Ecto neural progenitor cell (in vitro differentiated cells): ENCODE results near the gene SLC27A5.
"Not testable (repeated sequence)": the region's sequence is repeated elsewhere in the genome, so short reads cannot be mapped to it uniquely, and the experiment has no call there.

Experiments used
- DNase-seq: peaks from one replicate; pipeline ENCODE4 v3.0.0-alpha.2; 2018; ENCODE audit warnings: low spot score

SLC27A5 gene

GRCh38 chr19:58522709-58523108, 10.9 kb upstream of the SLC27A5 start:
- DNase-seq = no peak

GRCh38 chr19:58521651-58522050, 9.9 kb upstream of the SLC27A5 start:
- DNase-seq = no peak

- DNase-seq = no peak
These were observed 8.4 kb upstream of the SLC27A5 start for GRCh38 chr19:58520257-58520599.

- peak; percentile 96 for DNase-seq
These were observed 7.8 kb upstream of the SLC27A5 start, which contains the start of gene ZBTB45 for GRCh38 chr19:58519355-58520256. ZBTB45 (minus strand) TSS chr19:58519810; CDS start chr19:58517673, 2,137 bp downstream.

- peak; percentile 80 for DNase-seq
These were observed 7.2 kb upstream of the SLC27A5 start for GRCh38 chr19:58519087-58519354.

- no peak for DNase-seq
These were observed 6.7 kb upstream of the SLC27A5 start for GRCh38 chr19:58518256-58519086.

GRCh38 chr19:58516964-58517833, 5.4 kb upstream of the SLC27A5 start:
- DNase-seq = no peak

GRCh38 chr19:58516246-58516836, 4.5 kb upstream of the SLC27A5 start:
- no peak for DNase-seq

DNA sequence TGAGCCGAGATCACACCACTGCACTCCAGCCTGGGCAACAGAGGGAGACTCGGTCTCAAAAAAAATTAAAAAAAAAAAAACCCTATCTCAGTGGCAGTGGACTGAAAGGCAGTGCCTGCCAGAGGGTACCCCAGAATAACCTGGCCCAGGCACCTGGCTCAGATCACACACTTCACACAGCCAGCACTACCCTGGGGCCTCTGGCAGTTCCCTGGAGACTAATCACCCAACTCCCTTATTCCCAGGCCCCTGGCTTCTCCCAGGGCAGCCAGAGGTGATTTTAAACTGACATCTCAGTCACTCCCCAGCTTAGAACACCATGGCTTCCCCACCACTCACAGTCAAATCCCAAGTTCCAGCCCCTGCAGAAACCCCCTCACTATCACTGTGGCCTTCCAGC, 3.5 kb upstream of the SLC27A5 start:
- no peak for DNase-seq

DNA sequence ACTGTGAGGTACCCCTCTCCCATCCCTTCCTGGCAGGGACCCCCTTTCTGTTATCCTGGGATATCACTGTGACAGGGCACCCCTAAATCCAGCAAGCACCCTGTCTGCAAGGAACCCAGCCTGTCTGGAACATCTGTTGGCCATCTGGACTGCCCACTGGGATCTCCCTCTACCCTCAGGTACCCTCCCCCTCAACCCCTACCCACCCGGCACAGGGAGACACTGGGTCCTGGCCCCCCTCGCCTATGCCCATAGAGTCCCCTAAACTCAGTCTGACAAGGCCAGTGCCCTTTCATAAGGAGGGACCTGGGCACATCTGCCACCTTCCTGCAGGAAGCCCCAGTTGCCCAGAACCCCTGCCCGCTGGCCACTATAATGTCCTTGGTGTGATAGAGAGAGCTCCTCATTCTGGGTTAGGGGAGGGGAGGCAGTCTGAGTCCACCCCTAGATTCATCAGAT, 2.8 kb upstream of the SLC27A5 start:
- no peak for DNase-seq

GRCh38 chr19:58513694-58514563, 2.1 kb upstream of the SLC27A5 start:
- peak; percentile 95 for DNase-seq

GRCh38 chr19:58513213-58513693, 1.5 kb upstream of the SLC27A5 start:
- DNase-seq = no peak

DNA sequence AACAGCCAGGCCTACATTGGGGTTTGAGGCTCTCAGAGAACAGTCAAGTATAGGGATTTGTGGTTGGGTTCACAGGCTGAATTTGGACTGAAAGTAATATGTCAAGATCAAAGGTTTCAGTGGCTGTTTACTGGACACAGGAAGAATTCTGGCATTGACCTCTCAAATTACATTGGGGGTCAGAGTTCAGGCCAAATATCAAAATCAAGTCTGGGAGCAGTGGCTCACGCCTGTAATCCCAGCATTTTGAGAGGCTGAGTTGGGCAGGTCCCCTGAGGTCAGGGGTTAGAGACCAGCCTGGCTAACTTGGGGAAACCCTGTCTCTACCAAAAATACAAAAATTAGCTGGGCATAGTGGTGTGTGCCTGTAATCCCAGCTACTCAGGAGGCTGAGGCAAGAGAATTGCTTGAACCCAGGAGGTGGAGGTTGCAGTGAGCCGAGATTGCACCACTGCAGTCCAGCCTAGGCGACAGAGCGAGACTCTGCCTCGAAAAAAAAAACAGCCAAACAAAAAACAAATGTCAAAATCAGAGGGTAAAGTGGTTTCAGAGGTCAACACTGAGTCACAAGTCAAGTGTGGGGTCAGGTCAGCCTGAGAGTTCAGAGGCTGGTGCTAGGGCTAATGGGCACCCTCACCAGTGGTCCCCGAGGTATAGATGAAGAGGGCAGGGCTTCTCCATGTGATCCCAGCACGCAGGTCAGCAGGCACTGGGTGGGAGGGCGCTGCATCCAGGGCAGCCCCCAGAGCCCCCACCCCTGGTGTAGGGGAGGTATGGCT, 1.5 kb downstream of the SLC27A5 start:
- DNase-seq = no peak

DNA sequence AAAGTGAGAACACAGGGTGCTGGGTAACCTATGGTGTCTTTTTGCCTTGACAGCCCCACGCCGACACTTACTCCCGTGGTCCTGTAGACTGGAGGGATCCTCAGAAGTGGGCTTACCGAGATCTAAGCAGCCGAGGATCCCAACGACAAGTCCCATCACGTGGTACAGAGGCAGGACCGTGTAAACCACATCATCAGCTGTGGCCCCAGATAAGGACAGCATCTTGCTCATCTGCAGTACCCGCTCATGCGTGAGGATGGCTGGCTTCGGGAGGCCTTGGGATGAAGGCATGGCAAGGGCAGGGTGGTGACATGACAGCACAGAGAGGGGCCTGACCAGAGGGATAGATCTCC, 2.1 kb downstream of the SLC27A5 start:
- DNase-seq = no peak

DNA sequence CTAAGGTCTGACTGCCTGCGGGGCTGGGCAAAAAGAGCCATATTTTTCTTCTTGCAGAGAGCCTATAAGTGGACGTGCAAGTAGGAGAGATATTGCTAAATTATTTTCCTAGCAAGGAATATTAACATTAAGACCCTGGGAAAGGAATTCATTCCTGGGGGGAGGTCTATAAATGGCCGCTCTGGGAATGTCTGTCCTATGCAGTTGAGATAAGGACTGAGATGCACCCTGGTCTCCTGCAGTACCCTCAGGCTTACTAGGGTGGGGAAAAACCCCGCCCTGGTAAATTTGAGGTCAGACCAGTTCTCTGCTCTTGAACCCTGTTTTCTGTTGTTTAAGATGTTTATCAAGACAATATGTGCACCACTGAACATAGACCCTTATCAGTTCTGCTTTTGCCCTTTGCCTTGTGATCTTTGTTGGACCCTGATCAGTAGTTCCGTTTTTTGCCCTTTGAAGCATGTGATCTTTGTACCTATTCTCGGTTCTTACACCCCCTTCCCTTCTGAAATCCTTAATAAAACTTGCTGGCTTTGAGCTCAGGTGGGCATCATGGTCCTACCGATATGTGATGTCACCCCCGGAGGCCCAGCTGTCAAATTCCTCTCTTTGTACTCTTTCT, 4.1 kb downstream of the SLC27A5 start:
- DNase-seq = not testable (repeated sequence)

GRCh38 chr19:58500242-58500641, 11.6 kb downstream of the SLC27A5 start:
- DNase-seq = peak; percentile 43

DNA sequence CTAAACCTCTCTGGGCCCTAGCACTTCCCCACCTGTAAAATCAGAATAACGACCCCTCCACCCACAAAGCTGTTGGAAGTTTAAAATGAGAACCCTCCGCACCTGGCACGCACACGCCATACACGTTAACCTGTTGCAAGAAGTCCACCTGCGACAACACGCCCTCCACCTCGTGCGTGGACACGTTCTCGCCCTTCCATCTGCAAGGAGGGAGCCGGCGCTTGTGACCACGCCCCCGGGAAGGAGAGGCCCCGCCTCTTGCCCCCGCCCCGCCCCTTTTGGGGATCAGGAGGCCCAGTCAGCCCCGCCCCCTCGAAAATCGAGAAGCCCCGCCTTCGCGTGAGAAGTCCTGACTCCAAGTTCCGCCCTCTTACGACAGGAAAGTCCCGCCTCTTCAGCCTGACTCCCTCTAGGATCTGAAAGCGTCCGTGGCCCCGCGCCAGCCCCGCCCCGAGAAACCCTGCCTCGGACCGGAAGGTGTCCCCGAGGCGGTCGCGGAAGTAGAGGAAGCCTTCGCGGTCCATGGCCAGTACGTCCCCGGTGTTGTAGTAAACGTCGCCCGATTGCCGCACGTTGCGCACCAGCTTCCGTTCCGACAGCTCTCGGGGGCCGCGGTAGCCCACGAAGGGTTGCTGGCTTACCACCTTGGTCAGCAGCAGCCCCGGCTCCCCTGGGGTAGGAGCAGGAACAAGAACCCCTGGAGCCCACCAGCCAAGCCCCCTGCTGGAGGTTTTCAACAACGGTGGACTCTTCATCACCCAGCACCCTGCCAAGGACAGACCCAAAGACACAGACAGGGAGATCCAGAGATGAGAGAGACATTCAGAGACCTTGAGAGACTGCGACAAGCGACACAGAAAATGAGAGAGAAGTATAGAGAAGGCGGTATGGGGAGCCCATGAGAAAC, 12.5 kb downstream of the SLC27A5 start:
- DNase-seq = peak; percentile 99

DNA sequence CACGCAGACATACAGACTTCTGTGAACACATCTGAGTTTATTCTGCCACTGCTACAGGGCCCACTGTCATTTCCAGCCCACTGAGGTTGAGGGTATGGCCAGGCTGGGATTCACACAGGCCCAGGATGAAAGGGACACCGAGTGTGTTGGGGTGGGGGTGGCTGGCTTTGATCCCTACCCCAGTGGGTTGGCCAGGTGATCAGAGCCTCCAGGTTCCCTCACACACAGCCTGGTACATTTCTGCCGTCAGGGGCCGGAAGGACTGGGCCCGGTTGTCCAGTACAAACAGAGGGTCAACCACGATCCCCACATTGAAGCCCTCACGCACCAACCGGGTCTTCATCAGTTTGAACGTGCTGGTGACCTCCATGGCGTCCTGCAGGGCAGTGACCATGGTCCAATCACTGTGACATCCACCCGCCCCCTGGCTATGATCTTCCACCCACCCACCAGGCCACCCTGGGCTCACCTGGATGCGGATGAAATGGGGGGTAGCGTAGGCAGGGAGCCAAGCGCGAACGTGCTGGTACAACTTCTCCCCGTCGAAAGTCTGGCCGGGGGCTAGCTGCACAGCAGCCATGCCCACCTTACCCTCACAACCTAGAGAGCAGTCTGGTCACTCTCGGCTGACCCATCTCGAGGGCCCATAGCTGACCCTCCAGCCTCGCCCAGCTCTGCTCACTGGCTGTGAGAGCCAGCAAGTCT, 13.3 kb downstream of the SLC27A5 start:
- peak; percentile 44 for DNase-seq
